ENCODE results near the gene LRRC8C.

LRRC8C gene

DNA sequence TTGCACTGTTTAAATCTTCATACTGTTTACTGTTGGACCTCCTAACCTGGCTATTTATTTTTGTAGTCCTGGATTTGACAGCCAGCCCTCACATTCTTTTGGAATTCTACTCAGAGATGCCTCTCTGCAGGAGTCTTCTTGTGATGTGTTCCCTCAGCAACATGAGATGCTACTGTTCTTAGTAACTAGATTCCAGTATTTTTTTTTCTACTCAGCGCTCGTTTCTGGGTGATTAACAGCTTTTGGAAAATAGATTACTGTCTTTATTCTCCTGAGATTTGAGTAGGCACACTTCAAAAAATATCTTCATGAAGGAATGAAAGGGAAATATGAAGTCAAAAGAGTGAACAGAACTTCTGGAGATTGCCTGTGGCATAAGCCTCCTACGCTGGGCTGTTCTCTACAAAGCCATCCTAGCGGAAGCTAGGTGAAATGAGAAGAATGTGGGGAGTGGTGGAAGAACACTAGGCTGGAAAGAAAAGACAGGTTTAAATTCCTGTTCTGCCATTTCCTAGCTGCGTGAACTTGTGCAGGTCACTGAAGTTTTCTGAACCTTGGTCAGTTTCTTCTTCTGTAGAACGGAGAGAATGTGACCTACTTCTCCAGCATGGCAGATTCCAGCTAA lies 75.9 kb downstream of the LRRC8C start:
- no peak for DNase-seq

DNA sequence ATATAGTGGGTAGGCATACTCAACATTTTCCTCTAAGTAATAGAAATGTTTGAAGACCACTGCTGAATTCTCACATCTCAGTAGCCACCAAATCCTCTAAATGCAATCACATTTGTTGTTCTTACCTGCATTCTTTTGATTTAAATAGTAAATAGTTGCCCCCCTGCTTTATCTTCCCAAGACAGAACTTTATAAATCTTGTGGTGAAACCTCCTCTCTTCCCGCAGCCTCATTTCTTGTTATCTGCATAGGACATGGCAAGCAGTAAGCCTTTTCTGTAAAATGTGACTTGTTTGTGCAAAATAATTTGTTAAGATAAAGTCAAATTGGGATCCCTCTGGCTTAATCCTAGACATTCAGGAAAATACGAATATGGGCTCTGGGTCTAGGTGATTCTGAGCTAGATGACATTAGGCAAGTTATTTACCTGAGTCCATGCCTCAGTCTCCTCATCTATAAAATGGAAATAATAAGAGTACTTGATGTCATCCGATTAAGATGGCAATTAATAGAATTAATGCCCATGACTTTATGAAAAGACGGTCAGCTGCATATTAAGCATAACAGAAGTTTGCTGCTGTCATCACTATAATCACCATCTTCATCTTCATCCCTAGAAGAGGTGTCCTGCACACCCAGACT lies 77.7 kb downstream of the LRRC8C start:
- DNase-seq = no peak

GRCh38 chr1:89711140-89711778 lies 78.3 kb downstream of the LRRC8C start:
- DNase-seq = no peak

GRCh38 chr1:89712420-89712819 lies 79.5 kb downstream of the LRRC8C start:
- no peak for DNase-seq

GRCh38 chr1:89715677-89716076 lies 82.8 kb downstream of the LRRC8C start:
- DNase-seq = no peak

GRCh38 chr1:89719502-89720306 lies 86.8 kb downstream of the LRRC8C start:
- peak; percentile 47 for DNase-seq

GRCh38 chr1:89720839-89721238 lies 87.9 kb downstream of the LRRC8C start:
- DNase-seq = no peak

- no peak for DNase-seq
Observed at GRCh38 chr1:89721351-89721750, 88.4 kb downstream of the LRRC8C start.

GRCh38 chr1:89723144-89723543 lies 90.2 kb downstream of the LRRC8C start:
- no peak for DNase-seq

- no peak for DNase-seq
Observed at GRCh38 chr1:89723863-89724262, 90.9 kb downstream of the LRRC8C start.

GRCh38 chr1:89724369-89725010 lies 91.6 kb downstream of the LRRC8C start:
- DNase-seq = no peak

GRCh38 chr1:89725011-89725370 lies 92.1 kb downstream of the LRRC8C start:
- DNase-seq = no peak

DNA sequence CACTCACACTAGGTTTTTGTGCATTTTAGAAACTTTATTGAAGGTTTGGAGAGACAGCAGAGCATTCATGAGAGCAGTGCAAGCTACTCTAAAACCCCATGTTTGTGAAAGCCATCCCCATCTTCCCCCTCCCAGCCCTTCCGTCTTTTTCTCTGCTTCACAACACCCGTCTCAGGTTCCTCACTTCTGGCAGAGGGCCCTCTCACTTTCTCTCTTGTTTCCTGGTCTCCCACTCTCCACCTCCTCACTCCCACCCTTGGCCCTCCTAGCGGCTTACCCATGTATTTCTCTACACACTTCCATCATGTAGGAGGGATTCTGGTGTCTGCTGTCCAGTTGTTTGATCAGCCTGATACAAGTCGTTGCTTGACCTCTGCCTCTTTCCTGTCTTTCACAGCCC lies 92.7 kb downstream of the LRRC8C start:
- DNase-seq = no peak

DNA sequence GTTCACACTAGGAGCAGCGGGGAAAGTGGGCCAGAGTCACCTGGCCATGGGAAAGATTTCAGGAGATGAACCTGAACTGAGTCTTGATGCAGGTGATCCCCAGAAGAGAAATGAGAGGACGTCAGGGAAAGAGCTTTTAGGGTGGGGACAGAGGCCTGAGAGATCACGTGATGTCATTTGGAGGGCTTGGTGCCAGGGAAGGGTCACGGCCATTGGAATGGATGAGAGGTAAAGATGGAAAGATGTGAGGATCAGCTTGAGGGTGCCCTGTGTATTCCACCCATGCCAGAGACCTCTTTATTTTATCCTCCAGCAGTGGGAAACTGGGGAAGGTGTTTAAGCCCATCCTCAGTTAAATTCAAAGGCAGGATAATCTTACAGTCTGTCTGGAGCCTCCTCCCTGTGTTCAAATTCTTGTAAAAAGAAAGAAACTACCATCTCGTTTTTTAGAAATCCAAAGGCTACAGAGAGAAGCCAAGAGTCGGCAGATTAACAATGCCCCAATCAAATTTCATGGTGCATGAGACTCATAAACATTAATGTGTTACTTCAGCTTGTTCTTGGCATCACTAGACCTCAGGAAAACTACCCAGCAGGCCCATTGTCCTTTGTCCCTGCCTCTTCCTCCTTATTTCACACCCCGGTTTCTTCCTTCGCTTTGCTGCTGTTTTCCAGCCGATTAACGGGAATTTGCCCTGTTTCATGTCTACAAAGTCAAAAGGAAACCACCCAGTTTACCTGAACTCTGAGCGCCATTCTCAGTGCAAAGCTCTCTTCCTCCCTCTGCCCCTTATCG lies 94.8 kb downstream of the LRRC8C start:
- DNase-seq = no peak

DNA sequence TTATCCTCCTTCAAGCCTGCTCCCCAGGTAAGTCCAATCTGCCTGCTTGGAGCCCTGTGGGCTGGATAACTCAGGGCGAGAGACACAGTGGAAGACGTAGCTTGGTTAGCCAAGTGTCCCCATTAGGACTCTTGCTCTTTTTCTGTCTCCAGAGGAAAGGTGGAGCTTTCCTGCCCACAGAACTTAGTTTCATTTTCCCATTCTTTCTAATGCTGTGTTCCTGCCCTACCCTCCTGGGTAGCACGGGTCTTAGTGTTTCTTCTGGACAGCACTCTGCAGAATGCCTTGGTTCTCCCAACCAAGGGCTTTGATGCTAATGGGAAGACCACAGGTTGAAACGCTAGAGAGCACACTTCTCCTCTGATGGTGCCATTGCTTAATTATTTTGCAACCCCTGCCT lies 95.5 kb downstream of the LRRC8C start:
- DNase-seq = no peak

GRCh38 chr1:89732206-89732605 lies 99.3 kb downstream of the LRRC8C start:
- no peak for DNase-seq

DNA sequence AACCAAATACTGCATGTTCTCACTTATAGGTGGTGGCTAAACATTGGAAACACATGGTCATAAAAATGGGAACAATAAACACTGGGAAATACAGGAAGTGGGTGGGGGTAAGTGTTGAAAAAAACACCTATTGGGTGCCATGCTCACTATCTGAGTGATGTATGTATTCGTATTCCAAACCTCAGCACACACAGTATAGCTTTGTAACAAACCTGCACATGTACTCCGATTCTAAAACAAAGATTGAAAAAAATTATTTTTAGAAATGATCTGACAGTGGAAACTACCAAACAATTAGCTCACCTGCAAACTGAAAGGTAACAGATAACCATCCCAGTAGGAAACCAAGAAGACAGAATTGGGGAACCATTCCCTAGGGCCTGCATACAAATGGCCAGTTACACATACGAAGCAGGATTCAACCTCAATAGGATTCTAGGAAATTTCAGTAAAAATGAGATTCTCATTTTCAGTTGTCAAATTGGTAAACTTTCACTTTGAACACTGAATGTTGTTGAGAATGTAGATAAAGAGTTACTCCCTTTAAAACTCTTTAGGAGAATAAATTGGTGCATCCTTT lies 99.8 kb downstream of the LRRC8C start:
- no peak for DNase-seq

DNA sequence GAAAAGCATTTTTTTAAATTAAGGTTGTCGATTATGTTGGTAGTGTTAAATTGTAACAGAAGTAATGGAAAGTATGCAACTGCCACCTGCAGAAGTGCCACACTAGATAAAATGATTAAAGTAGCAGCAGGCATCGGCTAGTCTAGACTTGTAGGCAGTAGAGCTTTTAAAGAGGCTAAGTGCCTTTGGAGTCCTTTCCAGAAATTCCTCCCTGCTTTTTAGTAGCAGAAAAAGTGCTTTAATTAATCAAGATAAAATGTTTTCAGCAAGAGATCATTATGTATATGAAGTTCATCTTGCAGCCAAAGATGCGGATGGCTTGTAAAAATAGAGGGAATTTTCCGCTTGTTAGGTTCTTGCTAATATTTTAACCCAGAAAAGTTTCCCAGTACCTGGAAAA lies 100.8 kb downstream of the LRRC8C start:
- no peak for DNase-seq

DNA sequence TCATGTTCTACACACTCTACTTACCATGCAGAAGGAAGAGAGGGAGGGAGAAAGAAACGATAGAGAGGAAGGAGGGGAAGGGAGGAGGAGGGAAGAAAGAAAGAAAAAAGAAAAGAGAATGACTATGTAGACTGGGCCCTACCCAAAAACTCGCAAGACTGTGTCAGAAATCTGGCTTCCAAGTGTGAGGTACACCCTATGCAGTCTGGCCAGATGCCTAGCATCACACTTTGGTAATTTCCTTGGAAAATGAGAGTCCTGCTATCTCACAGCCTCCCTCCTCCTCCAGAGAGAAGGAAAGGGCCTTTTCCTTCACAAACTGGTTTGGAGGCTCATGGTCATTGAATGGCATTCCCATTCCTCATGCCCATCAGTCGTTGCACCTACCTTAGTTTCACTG lies 101.5 kb downstream of the LRRC8C start:
- no peak for DNase-seq

- no peak for DNase-seq
Observed at GRCh38 chr1:89735479-89735878, 102.6 kb downstream of the LRRC8C start.

DNA sequence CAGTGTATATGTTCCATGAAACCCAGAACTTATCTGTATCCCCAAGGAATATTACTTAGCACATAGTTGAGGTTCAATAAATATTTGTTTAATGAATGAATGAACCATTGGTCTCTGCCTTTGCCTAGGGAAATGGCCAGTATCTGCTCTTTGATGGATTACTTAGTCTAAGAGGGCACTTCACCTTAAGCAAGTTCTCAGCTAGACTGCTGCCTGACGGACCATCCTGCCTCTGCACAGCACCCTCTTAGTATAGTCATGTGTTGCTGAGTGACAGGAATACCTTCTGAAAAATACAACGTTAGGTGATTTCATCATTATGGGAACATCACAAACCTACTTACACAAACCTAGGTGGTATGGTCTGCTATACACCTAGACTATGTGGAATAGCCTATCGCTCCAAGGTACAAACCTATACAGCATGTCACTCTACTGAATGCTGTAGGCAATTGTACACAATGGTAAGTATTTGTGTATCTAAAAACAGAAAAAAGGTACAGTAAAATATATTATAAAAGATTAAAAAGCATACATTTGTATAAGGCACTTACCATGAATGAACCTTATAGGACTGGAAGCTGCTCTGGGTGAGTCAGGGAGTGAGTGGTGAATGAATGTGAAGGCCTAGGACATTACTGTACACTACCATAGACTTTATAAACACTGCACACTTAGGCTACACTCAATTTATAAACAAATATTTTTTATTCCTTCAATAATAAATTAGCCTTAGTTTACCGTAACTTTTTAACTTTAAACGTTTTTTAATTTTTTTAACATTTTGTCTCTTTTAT lies 104.2 kb downstream of the LRRC8C start:
- no peak for DNase-seq

Measured in RPMI8226 (cell line).